Embryonic facial prominence (tissue), 1 donor: ENCODE results near the gene C1orf141.
A peak's percentile ranks its signal among the peaks of the same experiment; 100 is the strongest.
"Not testable (repeated sequence)": the region's sequence is repeated elsewhere in the genome, so short reads cannot be mapped to it uniquely, and the experiment has no call there.

Experiments used
- DNase-seq: peaks from one replicate; pipeline ENCODE4 v3.0.0-alpha.2; 2016; ENCODE audit errors: extremely low spot score

The C1orf141 gene

DNA sequence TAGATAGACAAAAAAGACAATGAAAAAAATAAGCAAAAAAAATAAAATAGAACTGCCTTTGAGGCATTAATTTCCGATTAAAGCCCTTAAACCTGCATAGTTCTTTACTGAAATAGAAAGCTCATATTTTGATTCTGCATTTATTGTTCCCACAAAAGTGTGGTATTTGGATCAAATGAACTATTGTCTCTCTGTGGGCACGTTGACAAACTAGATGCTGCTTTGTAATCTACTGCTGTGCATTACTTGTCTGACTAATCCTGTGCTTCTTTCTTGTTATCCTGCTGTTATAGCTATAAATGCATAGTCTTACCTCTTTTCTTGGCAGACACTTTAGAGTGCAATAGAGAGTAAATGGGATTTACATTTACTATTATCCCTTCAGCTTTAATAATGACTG is 49.4 kb downstream of the C1orf141 start:
- DNase-seq, result no peak

DNA sequence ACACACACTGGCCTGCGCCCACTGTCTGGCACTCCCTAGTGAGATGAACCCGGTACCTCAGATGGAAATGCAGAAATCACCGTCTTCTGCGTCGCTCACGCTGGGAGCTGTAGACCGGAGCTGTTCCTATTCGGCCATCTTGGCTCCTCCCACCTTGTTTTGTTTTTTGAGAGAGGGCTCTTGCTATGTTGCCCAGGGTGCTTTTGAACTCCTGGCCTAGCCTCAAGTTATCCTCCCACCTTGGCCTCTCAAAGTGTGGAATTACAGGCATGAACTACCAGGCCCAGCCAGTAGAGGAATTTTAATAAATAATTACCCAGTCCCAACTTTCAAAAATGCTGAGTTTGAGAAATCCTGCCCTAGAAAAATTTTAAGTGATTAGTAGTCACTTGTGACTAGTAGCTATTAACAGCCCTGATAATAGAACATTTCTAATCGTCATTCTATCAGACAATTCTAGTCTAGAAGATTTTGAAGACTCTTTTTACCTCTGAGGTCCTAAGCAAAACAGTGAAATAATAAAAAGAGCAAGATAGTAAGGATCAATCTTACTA is 49.9 kb downstream of the C1orf141 start:
- DNase-seq, result no peak

DNA sequence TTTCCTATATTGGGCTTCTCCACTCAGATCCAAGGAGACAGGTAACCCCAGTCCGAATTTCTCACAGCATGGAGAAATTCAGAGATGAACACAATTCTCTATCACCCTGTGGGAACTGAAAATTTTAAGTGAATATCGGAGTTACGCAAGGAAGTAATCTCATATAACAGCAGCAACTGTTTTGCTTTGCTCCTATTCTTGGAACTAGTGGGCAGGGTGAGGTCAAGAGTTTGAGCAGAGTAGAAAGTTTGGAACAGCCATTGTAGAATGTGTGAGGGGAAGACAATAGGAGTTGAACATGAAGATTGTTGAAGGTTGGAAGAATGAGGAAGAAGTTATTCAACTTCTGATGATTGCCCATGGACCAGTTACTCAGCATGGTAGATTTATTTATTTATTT is 56.5 kb downstream of the C1orf141 start:
- no peak for DNase-seq

DNA sequence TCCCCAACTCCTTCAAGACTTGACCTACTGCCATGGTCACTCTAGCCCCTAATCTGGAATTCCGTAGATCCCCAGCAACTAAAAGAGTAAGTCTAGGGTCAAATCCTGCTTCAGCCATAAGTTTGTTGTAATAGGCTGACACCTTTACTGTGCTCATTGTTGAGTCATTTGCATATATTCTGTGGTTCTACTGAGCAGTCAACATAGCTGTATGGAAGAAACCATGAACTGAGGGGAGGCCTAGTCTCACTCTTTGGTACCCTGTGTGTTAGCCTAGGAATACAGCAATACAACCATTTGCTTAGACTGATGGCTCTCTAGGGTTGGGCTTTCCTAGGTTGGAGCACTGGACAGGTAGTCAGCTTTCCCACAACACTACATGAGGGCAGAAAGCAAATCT is 57.2 kb downstream of the C1orf141 start:
- DNase-seq, result no peak

DNA sequence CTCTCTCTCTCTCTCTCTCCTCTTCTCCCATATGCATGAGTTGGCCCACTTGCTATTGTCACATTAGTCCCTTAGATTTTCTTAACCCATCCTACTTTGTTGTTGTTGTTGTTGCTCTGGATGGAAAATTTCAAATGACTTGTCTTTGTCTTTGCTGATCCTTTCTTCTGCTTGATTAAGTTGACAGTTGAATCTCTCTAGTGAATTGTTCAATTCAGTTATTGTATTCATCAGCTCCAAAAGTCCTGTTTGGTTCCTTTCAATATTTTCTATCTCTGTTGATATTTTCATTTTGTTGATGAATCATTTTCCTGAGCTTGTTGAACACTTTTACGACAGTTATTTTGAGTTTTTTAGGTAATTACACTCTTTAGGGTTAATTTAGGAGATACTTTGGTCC is 62.0 kb downstream of the C1orf141 start:
- DNase-seq, result no peak

DNA sequence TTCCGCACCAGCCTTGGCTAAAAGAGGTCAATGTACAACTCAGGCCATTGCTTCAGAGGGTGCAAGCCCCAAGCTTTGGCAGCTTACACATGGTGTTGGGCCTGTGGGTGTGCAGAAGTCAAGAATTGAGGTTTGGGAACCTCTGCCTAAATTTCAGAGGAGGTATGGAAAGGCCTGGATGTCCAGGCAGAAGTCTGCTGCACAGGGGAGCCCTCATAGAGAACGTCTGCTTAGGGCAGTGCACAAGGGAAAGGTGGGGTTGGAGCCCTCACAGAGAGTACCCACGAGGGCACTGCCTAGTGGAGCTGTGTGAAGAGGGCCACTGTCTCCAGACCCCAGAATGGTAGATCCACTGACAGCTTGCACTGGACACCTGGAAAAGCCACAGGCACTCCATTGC is 67.1 kb downstream of the C1orf141 start:
- not testable (repeated sequence) for DNase-seq

DNA sequence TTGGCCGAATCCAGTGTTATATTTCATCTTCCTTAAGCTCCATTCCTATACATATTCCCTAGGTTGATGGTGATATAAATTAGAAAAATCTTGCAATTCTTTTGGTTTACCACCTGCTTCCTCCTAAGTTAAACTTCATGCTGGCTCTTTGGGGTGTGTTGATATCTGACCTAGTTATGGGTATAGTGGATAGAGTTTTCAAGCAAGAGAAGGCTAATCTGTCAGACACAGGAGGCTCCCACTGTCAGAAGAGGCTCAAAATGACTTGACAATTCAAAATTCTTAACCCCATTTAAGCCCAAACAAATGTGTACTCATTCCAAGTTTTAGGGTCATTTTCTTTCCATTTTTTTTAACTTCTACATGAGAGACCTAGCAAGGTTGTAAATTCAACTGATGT is 72.4 kb downstream of the C1orf141 start:
- DNase-seq, result no peak

DNA sequence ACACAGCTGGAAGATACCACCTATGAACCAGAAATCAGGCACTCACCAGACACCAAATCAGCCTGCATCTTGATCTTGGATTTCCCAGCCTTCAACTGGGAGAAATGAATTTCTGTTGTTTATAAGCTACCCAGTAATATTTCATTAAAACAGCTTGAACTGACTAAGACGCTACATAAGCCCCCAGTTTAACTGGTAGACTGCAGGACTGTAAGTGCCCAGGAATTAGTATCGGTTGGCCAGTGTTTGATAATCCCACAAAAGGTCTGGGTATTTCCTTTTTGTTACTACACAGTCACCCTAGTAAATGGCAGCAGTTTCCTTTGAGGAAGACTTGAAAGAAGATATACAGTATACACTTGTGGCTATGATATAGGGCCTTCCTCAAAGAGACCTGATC is 73.5 kb downstream of the C1orf141 start:
- DNase-seq, result no peak

DNA sequence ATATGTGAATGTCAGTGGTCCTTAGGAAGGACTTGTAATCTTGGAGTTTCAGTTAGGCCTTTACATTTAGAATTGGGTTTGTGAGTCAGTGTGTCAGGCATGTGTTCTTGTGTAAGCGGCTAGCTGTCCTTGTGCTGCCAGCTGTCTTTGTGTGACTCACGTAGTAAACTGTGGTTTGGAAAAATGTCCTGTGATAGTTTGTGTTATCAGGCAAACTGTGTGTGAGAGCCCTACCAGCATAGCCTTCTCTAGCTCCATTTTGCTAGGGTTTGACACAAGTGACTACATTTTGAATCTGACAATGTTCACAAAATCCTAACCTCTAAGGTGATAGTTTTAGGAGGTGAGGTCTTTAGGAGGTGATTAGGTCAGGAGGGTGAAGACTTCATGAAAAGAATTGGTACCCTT is 74.0 kb downstream of the C1orf141 start:
- DNase-seq, result no peak

DNA sequence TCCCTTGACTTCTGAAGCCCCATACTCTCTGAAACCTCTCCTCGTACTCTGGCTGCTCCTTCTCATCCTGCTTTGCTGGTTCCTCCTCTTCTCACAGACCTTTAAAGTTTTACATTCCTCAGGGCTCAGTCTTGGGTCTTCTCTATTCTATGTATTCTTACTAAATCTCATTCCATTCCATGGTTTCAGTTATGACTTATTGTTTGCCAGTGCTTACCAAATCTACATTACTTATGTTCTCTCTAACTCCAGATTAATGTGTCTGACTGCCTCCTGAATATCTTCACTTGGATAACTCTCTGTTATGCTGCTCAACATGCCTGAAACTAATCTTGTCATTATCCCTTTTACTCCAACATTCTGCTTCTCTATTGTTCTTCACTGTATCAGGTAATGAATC is 75.4 kb downstream of the C1orf141 start:
- DNase-seq, result no peak

DNA sequence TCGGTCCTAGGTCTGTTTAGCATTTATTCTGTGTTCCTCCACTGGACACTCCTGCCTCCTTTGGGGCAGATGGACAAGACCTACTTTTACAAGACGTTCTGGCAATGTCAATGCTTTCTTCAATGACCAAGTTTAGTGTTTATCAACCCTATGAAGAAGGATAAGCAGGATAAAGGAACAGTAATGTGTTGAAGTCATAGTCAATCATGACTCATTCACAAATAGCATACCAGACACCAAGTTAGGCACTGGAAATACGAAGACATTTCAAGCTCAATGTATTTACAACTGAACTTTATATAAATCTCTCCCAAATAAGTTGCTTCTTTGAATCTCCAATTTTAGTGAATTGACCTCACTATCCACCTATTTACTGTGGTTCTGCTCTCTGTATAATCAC is 76.0 kb downstream of the C1orf141 start:
- DNase-seq, result no peak

DNA sequence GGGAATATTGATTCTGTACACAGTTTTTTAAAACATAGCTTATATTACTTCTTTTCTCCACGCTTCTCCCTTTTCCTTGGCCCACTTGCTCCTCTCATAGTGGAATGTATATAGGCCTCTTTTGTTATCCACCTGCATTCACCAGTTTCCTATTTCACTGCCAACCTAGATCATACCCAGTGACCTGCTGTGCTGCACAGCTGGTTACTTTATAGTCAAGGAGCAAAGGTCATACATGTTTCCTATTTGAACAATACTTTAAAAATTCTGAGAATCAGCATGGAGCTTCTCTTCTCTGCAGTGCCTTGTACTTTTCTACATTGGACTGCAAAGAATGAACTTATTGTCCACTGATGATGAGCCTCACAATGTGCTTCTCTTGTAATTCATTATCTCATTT is 76.5 kb downstream of the C1orf141 start:
- no peak for DNase-seq

DNA sequence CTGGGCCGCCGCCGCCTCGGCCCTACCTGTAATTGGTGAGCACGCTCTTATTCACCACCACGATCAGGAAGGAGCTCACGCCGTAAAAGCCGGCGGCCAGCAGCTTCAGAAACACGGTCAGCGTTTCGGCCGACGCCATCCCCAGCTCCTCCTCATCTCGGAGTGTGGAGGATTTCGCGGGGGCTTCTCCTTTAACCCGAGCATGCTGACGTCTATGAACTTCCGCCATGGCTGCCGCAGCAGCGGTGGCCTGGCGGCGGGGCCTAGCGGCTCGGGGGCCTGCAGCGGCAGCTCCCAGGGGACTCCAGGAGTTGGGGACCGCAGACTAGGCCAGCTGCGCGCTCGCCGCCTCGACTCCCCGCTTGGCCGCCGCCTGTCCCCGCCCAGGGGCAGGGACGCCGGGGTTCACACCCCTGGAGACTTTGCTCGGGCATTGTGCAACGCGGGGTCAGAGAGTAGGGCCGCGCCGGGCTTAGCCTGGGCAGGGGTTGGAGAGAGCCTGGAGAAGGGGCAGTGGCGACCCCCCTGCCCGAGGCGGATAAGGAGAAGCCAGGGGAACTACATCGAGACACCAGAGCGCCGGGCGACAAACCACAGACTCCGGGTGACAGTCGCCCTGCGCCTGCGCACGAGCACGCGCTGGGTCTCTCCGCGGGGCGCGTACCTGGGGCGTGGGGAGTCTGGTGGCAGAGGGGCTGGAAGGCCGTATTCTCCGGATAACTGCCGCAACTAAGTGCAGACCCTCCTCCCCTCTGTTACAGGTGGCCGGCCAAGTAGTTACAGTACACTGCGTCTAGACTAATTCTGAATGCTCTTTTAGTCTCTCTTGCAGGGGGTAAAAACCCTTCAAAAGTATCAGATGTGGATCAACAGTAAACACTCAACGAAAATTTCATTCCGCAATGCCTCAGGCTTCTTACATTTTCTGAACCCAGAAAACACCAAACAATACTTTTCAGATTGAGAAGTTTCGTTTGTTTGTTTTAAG is 80.7 kb downstream of the C1orf141 start, which contains the start of gene SLC35D1:
TSS of gene SLC35D1 (minus strand) at position 364 of the 988 bp plus-strand sequence. CDS start at position 229, 135 bp downstream.
- peak; percentile 70 for DNase-seq

DNA sequence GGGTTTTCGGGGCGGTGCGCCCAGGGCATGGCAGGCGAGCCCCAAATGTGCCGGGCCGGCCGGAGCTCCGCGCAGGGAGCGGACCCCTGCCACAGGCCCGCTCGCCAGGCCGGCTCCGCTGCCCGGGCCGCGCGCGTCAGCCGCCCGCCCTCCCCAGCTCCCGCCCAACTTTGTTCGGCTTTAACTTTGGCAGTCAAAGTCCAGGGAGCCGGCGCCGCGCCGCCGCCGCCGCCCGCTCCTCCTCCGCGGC is 81.3 kb downstream of the C1orf141 start:
- no peak for DNase-seq

DNA sequence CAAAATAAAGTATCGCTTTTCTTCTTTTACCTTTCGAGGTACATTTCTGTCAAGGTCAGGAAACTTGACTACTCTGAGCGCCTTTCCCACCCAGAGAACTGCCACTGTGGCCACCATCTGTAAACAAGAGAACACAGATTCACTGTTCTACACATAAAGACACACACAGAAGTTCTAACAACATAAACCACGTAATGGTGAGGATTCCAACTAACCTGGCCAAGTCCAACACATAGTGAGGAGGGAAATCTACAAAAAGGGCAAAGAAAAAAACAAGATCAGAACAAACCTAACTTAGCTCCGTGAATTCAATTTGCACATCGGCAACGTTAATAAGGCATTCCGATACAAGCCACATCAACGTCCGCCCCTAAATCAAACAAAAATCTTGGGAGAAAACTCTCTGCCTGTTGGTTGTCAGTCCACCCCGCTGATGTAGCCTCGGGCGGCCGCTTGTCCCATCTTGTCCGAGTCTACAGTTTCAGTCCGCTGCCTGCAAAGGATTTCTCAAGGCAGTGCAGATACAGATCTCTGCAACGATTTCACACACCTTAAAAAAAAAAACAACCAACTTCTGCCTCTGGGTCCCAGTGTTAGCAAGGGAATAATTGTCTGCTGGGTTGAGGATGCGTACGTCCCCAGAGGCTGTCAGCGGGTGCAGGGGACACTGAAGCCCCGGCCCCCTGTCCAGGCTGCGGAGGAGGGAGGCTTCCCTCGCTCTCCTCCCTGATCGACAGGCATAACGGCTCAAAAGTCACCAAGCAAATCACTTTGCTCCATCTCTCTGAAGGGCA is 81.8 kb downstream of the C1orf141 start:
- no peak for DNase-seq

DNA sequence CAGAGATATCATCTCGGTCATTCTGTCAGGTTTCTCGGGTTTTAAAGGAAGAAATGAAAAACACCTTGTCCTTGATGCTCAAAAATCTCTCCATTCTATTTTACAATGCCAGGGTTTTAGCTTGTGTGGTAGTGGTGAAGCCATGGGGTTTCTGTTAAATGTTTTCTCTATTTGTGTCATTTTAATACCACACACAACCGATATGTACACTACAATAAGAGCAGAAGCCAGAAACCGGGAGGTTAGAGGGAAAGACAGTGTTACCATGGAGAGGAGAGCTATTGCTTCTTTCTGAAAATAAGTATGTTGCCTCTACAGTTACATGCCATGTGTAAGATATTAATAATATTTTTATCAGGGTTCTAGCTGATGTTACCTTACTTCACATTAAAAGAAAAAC is 83.6 kb downstream of the C1orf141 start:
- no peak for DNase-seq

DNA sequence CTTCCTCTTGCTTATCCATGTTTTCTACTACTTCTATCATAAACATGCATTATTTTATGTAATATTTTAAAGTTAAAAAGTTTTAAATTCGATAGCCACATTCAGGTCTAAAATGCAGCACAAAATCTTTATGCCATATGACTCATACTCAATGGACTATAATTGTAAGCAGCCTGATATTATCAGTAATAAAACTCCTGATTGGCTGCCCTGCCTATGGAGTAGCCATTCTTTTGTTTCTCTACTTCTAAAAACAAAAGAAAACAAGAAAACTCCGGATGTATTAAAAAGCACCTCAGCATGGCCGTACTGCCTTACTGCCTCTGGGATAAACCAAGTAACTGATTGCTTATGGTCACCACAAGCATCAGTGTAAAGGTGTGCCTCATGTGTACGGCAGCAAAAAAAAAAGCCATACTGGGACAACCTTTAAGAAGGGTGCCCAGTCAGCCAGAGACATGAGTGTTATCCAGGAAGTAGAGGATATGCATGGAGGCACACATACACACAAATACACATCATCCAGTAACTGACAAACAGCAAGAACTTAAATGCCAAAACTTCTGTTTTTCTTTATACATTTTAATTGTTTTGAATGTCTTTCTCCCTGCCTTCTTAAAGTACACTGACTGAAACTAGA is 90.0 kb downstream of the C1orf141 start:
- no peak for DNase-seq

DNA sequence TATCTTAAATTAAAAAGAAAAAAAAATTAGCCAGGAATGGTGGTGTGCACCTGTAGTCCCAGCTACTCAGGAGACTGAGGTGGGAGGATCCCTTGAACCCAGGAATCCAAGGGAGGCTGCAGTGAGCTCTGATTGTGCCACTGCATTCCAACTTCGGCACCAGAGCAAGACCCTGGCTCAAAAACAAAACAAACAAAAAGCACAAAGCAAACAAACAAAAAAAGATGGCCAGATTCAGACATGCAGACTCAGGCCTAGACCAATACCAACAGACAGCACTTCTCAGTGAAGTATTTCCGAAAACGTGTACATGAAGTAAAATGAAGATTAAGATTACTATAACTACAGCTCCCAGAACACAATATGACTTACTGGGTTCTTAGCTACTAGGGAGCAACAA is 91.4 kb downstream of the C1orf141 start:
- no peak for DNase-seq
